Lung (tissue), 12 donors: ENCODE results near the gene RAB13. TPM values are rescaled to one million over a fixed set of nuclear protein-coding genes. Genes with fewer than 3 reads are reported as not detected.
A peak's percentile ranks its signal among the peaks of the same experiment; 100 is the strongest.

Experiments used
- ATAC-seq: fragments of 200-7000 bp; cut with Tn5 transposase; one replicate; pipeline ENCODE4 v1.9.1; 2020; ENCODE audit warnings: moderate number of reproducible peaks; ENCODE audit not compliant: insufficient read depth, low FRiP score
- DNase-seq, 3 donors: peaks; one replicate each; pipeline ENCODE4 v3.0.0-alpha.2; 2013 to 2017
- H3K27ac ChIP-seq, 2 donors: one replicate each; pipeline ENCODE4 v1.5.1; 2013; ENCODE audit warnings: mild to moderate bottlenecking in 2 of 2, moderate library complexity in 2 of 2, control low read depth in 1 of 2, inconsistent platforms in 1 of 2, low read depth in 1 of 2, low read length in 1 of 2
- H3K27me3 ChIP-seq, 3 donors: one replicate each; pipeline ENCODE4 v1.5.1; 2013; ENCODE audit warnings: low read length in 2 of 3; ENCODE audit not compliant: control insufficient read depth in 3 of 3, insufficient read depth in 3 of 3
- H3K36me3 ChIP-seq, 4 donors: one replicate each; pipeline ENCODE4 v1.5.1; 2013; ENCODE audit warnings: low read length in 4 of 4, mild to moderate bottlenecking in 1 of 4, moderate library complexity in 1 of 4; ENCODE audit not compliant: control insufficient read depth in 4 of 4, insufficient read depth in 4 of 4
- H3K4me1 ChIP-seq, 5 donors: one replicate each; pipeline ENCODE4 v1.5.1; 2013; ENCODE audit warnings: low read length in 5 of 5, mild to moderate bottlenecking in 2 of 5, moderate library complexity in 1 of 5; ENCODE audit not compliant: control insufficient read depth in 5 of 5, insufficient read depth in 5 of 5
- H3K4me3 ChIP-seq: one replicate; pipeline ENCODE4 v1.5.1; 2013; ENCODE audit warnings: mild to moderate bottlenecking, control low read depth, moderate library complexity
- H3K9ac ChIP-seq, 2 donors: one replicate each; pipeline ENCODE4 v1.5.1; 2013; ENCODE audit warnings: low read length in 2 of 2, control low read depth in 1 of 2; ENCODE audit not compliant: insufficient read depth in 1 of 2
- H3K9me3 ChIP-seq, 4 donors: one replicate each; pipeline ENCODE4 v1.5.1; 2013; ENCODE audit warnings: low read length in 3 of 4, mild to moderate bottlenecking in 1 of 4, moderate library complexity in 1 of 4; ENCODE audit not compliant: control insufficient read depth in 4 of 4, insufficient read depth in 3 of 4
- WGBS, 2 donors: extraction: QIAGEN DNeasy Blood & Tissue Kit; methylation state at CpG; one replicate each; pipeline ENCODE4 v1.1.7; 2013; 5-methylcytosine and 5-hydroxymethylcytosine counted together
- polyA plus RNA-seq, 2 donors: library from polyadenylated mRNA; stranded (reverse); fragments of 200-250 nt; gene quantifications; one replicate each; pipeline ENCODE4 v1.2.1, GENCODE V29; 2013
- total RNA-seq, 2 donors: library from RNA; depleted of rRNA in 1 of 2; stranded (reverse); fragments of >200 nt in 1 of 2; gene quantifications; one replicate each; pipeline ENCODE4 v1.2.1, GENCODE V29; 2014 to 2021
- TF ChIP-seq, protein P1 (sequence below): IDR thresholded peaks from 2 replicates; pipeline ENCODE4 v1.5.1; 2012; ENCODE audit warnings: mild to moderate bottlenecking; ENCODE audit errors: control extremely low read depth, extremely low read depth
- donor health status: control.
- donor health status: control.
- donor health status: Bipolar disorder and iron deficiency.
- donor health status: healthy.
- donor health status: DM: yes; HTN: yes; CAD: no.

Gene RAB13
- total and polyA plus RNA-seq, 4 donors, result 54.6 to 229 (median 138) TPM

DNA sequence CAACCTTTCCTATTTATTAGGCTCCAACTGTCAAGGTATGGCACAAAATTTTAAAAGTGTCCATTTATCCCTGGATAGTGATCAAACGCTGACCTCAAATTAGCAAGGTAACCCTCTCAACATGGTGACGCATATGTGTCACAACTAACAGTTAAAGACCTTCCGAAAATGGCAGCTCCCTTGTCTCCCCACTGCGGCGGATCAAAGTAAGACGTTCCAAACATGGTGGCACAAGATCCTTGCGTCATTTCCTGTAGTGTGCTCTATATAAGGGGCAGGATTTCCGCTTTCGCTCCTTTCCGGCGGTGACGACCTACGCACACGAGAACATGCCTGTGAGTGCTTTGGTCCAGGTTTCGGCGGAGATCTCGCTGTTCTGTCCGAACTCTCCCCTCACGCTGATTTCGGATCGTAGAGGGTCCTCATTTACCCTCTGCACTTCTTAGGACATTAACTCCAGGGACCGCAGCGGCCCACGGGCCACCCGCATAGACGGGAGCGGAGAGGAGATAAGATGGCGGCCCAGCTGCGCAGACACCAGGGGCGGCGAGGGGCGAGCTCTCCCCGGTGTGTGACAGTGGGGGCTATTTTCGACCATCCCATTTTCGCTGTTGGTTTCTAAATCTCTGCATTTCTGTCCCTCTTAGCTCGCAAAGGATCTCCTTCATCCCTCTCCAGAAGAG lies 4.5 kb upstream of the RAB13 start, which contains the start of gene RPS27:
Gene RPS27, plus strand, starts transcription at position 295 of the 683 bp plus-strand sequence. Its CDS starts 35 bp downstream, at position 330.
- peak within 1 kb of the TSS; percentile 96 to 99 for H3K27ac ChIP-seq
- no peaks in the 10 kb centered on the region for H3K9me3 ChIP-seq
- no peaks in the 10 kb centered on the region for H3K27me3 ChIP-seq
- peak; percentile 95 to 99 (median 99) for DNase-seq
- TF ChIP-seq, protein P1, sequence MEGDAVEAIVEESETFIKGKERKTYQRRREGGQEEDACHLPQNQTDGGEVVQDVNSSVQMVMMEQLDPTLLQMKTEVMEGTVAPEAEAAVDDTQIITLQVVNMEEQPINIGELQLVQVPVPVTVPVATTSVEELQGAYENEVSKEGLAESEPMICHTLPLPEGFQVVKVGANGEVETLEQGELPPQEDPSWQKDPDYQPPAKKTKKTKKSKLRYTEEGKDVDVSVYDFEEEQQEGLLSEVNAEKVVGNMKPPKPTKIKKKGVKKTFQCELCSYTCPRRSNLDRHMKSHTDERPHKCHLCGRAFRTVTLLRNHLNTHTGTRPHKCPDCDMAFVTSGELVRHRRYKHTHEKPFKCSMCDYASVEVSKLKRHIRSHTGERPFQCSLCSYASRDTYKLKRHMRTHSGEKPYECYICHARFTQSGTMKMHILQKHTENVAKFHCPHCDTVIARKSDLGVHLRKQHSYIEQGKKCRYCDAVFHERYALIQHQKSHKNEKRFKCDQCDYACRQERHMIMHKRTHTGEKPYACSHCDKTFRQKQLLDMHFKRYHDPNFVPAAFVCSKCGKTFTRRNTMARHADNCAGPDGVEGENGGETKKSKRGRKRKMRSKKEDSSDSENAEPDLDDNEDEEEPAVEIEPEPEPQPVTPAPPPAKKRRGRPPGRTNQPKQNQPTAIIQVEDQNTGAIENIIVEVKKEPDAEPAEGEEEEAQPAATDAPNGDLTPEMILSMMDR, result no peak
- 0 to 1% methylated on average over 36 of the region's 36 CpGs for WGBS, 2 donors
- peak within 1 kb of the TSS; percentile 82 for H3K4me3 ChIP-seq
- H3K9ac ChIP-seq, result peak within 1 kb of the TSS; percentile 97
- H3K36me3 ChIP-seq, result peaks cover 12 to 24% (median 17%) of the 10 kb centered on the region in 4 donors
- ATAC-seq, result peak; percentile 73
- H3K4me1 ChIP-seq, result peaks cover 4 to 16% (median 6%) of the 10 kb centered on the region in 5 donors

- TF ChIP-seq, protein P1, result no peak
- Histone ChIP-seq H3K36me3 (peaks cover 2 to 15% (median 7%) of the 10 kb centered on the region in 4 donors), H3K9me3 (no peaks in the 10 kb centered on the region), H3K27me3 (no peaks in the 10 kb centered on the region), H3K9ac (no peak overlapping the region), H3K4me3 (no peak overlapping the region), H3K27ac (no peak overlapping the region), H3K4me1 (peaks cover 5 to 36% (median 9%) of the 10 kb centered on the region in 5 donors)
- 85 to 95% methylated on average over 8 of the region's 8 CpGs for WGBS, 2 donors
- DNase-seq, result no peak
- no peak for ATAC-seq
Measured at GRCh38 chr1:153987621-153988020, 1.5 kb upstream of the RAB13 start.

DNA sequence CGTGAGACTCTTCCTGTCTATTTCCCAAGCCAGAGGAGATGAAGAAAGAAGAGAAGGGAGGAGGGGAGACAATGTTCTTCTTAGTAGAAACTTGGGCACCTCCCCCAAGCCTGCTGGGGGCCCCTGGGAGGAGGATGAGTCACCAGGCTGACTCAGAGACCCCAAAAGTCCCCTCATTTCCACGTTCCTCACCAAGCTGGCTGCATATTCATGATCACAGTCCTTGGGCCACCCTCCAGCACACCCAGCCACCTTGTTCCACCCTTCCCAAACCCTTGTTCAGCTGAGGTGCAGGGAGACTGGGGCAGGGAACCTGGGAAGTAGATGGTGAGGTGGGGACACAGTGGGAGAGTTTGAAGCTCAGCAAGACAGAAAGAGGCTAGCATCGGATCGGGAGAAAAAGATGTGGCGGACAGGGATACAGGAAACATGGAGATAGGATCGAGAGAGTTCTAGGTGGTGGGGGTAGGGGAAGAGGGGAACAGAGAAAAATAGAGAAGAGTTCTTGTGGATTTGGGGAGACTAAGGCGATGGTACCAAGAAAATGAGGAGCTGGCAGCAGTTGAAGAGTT lies 712 bp downstream of the RAB13 start:
- H3K27ac ChIP-seq, result peak overlapping the region; percentile 69 to 80
- no peak for ATAC-seq
- TF ChIP-seq, protein P1, result no peak
- H3K9me3 ChIP-seq, result no peaks in the 10 kb centered on the region
- H3K9ac ChIP-seq, result peak overlapping the region; percentile 59 to 94
- peaks cover 2 to 25% (median 5%) of the 10 kb centered on the region in 5 donors for H3K4me1 ChIP-seq
- peaks cover 0 to 13% (median 6%) of the 10 kb centered on the region in 4 donors for H3K36me3 ChIP-seq
- WGBS, 2 donors, result 16 to 26% methylated on average over 7 of the region's 7 CpGs
- peak overlapping the region; percentile 49 for H3K4me3 ChIP-seq
- no peaks in the 10 kb centered on the region for H3K27me3 ChIP-seq
- DNase-seq, result peak; percentile 33 to 73 (median 46)
